RWPE1 (cell line): Measurements from ENCODE around the gene GNLY.

ENCODE experiments used
- CTCF ChIA-PET: fragments of 350-600 bp; sonication (Branson Sonifier 250); formaldehyde crosslinking; extraction: SDS; loops from one replicate; lab custom pipeline; 2021; lab: Yijun Ruan, JAX
- POLR2A ChIA-PET: fragments of 400-600 bp; formaldehyde crosslinking; extraction: SDS; loops from one replicate; lab custom pipeline; 2020; ENCODE audit warnings: antibody characterized with exemption; ENCODE audit not compliant: low non-redundant PET; lab: Yijun Ruan, JAX
- DNase-seq: peaks from one replicate; pipeline ENCODE4 v3.0.0; 2012; ENCODE audit warnings: low spot score
- H3K27ac ChIP-seq: fragments of 450-650 bp; 2 replicates; pipeline ENCODE4 v1.5.1; 2017
- CTCF ChIP-seq: fragments of 450-650 bp; conservative IDR thresholded peaks from 2 replicates; pipeline ENCODE4 v1.5.1; 2017; ENCODE audit warnings: low read depth, mild to moderate bottlenecking

GNLY gene

GRCh38 chr2:85675427-85675826 is 18.7 kb upstream of the GNLY start:
- no peak for TF ChIP-seq CTCF
- POLR2A ChIA-PET = no interaction called here
- DNase-seq = no peak
- CTCF ChIA-PET = interaction anchor here (0.8 kb wide), 1 partner anchor 32 kb away, joined by 4 read pairs; no protein-coding TSS in a partner anchor
- no peak overlapping the region for H3K27ac ChIP-seq

GRCh38 chr2:85675866-85676548 is 18.2 kb upstream of the GNLY start:
- DNase-seq = no peak
- ChIA-PET CTCF (interaction anchor here (0.8 kb wide), 1 partner anchor 31 kb away, joined by 4 read pairs; no protein-coding TSS in a partner anchor), POLR2A (no interaction called here)
- no peak for TF ChIP-seq CTCF
- H3K27ac ChIP-seq = no peak overlapping the region

- POLR2A ChIA-PET = interaction anchor here (0.6 kb wide), 1 partner anchor 17 kb away, joined by 3 read pairs; no protein-coding TSS in a partner anchor
- peak overlapping the region; percentile 52 for H3K27ac ChIP-seq
- DNase-seq = no peak
- no peak for TF ChIP-seq CTCF
- CTCF ChIA-PET = interaction anchor here (0.6 to 2.0 kb wide), 8 partner anchors 20 to 73 kb away, joined by 3 to 9 read pairs (median 4); no protein-coding TSS in a partner anchor
Observed at GRCh38 chr2:85678377-85678776, 15.8 kb upstream of the GNLY start.

- H3K27ac ChIP-seq = peak overlapping the region; percentile 52
- DNase-seq = peak; percentile 91
- ChIA-PET CTCF (interaction anchor here (0.6 to 2.0 kb wide), 16 partner anchors 13 to 341 kb away, joined by 3 to 9 read pairs (median 4); no protein-coding TSS in a partner anchor), POLR2A (interaction anchor here (0.6 kb wide), 1 partner anchor 18 kb away, joined by 3 read pairs; no protein-coding TSS in a partner anchor)
- peak; percentile 99 for TF ChIP-seq CTCF
Observed at GRCh38 chr2:85678794-85679672, 15.1 kb upstream of the GNLY start.

- TF ChIP-seq CTCF = no peak
- peak; percentile 12 for DNase-seq
- POLR2A ChIA-PET = no interaction called here
- CTCF ChIA-PET = interaction anchor here (0.6 to 1.6 kb wide), 4 partner anchors 26 to 1063 kb away, joined by 4 to 7 read pairs (median 4); no protein-coding TSS in a partner anchor
- no peak overlapping the region for H3K27ac ChIP-seq
Observed at GRCh38 chr2:85680707-85681371, 13.3 kb upstream of the GNLY start.
